Loucy (cell line): ENCODE measurements around the gene TLK1.

Experiments
- H2AFZ ChIP-seq: fragments of 200-600 bp; sonication (generic); 2 replicates; pipeline ENCODE4 v1.6.0; 2016; ENCODE audit warnings: antibody characterized with exemption, mild to moderate bottlenecking, low read length, moderate library complexity
- H3F3A ChIP-seq: fragments of 200-600 bp; 2 replicates; pipeline ENCODE4 v1.6.0; 2016; ENCODE audit warnings: antibody characterized with exemption, low read depth, mild to moderate bottlenecking
- H3K27me3 ChIP-seq: fragments of 200-600 bp; sonication (generic); 2 replicates; pipeline ENCODE4 v1.6.1; 2014; ENCODE audit warnings: low read length, mild to moderate bottlenecking; ENCODE audit not compliant: insufficient read depth, poor library complexity, severe bottlenecking
- H3K36me3 ChIP-seq: fragments of 200-600 bp; sonication (generic); 2 replicates; pipeline ENCODE4 v1.6.1; 2016; ENCODE audit warnings: low read length; ENCODE audit not compliant: insufficient read depth
- H3K4me1 ChIP-seq: fragments of 200-600 bp; sonication (generic); 2 replicates; pipeline ENCODE4 v1.5.1; 2014; ENCODE audit warnings: low read length, mild to moderate bottlenecking; ENCODE audit not compliant: insufficient read depth, poor library complexity, severe bottlenecking
- H3K4me2 ChIP-seq: fragments of 200-600 bp; sonication (generic); 2 replicates; pipeline ENCODE4 v1.6.0; 2014; ENCODE audit warnings: antibody characterized with exemption, low read length, low read depth, mild to moderate bottlenecking; ENCODE audit not compliant: poor library complexity, severe bottlenecking
- H3K4me3 ChIP-seq: fragments of 200-600 bp; sonication (generic); 2 replicates; pipeline ENCODE4 v1.5.1; 2014; ENCODE audit warnings: low read length, mild to moderate bottlenecking, mixed read lengths; ENCODE audit not compliant: poor library complexity, severe bottlenecking
- H3K79me2 ChIP-seq: fragments of 200-600 bp; sonication (generic); 2 replicates; pipeline ENCODE4 v1.6.1; 2014; ENCODE audit warnings: low read length; ENCODE audit not compliant: insufficient read depth
- H3K9ac ChIP-seq: fragments of 200-600 bp; sonication (generic); 2 replicates; pipeline ENCODE4 v1.6.0; 2014; ENCODE audit warnings: mild to moderate bottlenecking, low read depth, low read length, moderate library complexity; ENCODE audit not compliant: poor library complexity, severe bottlenecking
- H3K9me2 ChIP-seq: fragments of 200-600 bp; sonication (generic); replicated peaks from 2 replicates; pipeline ENCODE4 v1.6.1; 2016; ENCODE audit warnings: low read depth, low read length, mixed read lengths
- H3K9me3 ChIP-seq: fragments of 200-600 bp; sonication (generic); 2 replicates; pipeline ENCODE4 v1.6.1; 2014; ENCODE audit warnings: mild to moderate bottlenecking, antibody characterized with exemption, low read length, low read depth; ENCODE audit not compliant: insufficient read depth
- H4K20me1 ChIP-seq: fragments of 200-600 bp; sonication (generic); 2 replicates; pipeline ENCODE4 v1.6.0; 2014; ENCODE audit warnings: antibody characterized with exemption, low read length, mild to moderate bottlenecking; ENCODE audit not compliant: insufficient read depth, poor library complexity, severe bottlenecking
- CTCF ChIP-seq: fragments of 200-600 bp; sonication (generic); conservative IDR thresholded peaks from 2 replicates; pipeline ENCODE4 v1.5.1; 2014; ENCODE audit warnings: mild to moderate bottlenecking, antibody characterized with exemption, low read length
- EZH2phosphoT487 ChIP-seq: fragments of 200-600 bp; IDR thresholded peaks from 2 replicates; pipeline ENCODE4 v1.6.1; 2018; ENCODE audit warnings: antibody characterized with exemption, mild to moderate bottlenecking, moderate library complexity, borderline replicate concordance

TLK1 gene

GRCh38 chr2:170997893-170998597 is 162.6 kb downstream of the TLK1 start:
- no peaks in the 10 kb centered on the region for H3K27me3 ChIP-seq
- no peaks in the 10 kb centered on the region for H3K79me2 ChIP-seq
- no peaks in the 10 kb centered on the region for H4K20me1 ChIP-seq
- no peak overlapping the region for H2AFZ ChIP-seq
- TF ChIP-seq CTCF (no peak), EZH2phosphoT487 (no peak)
- no peaks in the 10 kb centered on the region for H3K4me1 ChIP-seq
- H3K4me3 ChIP-seq = no peak overlapping the region
- no peak overlapping the region for H3K9ac ChIP-seq
- no peaks in the 10 kb centered on the region for H3K9me2 ChIP-seq
- H3F3A ChIP-seq = no peaks in the 10 kb centered on the region
- H3K36me3 ChIP-seq = peaks cover 65% of the 10 kb centered on the region
- no peak overlapping the region for H3K4me2 ChIP-seq
- H3K9me3 ChIP-seq = no peaks in the 10 kb centered on the region

GRCh38 chr2:170996316-170996715 is 164.4 kb downstream of the TLK1 start:
- Histone ChIP-seq H3K4me2 (no peak overlapping the region), H3K36me3 (peaks cover 73% of the 10 kb centered on the region), H3K27me3 (no peaks in the 10 kb centered on the region), H3F3A (no peaks in the 10 kb centered on the region), H3K4me3 (no peak overlapping the region), H4K20me1 (no peaks in the 10 kb centered on the region), H3K4me1 (no peaks in the 10 kb centered on the region), H3K9me2 (no peaks in the 10 kb centered on the region), H3K9me3 (no peaks in the 10 kb centered on the region), H2AFZ (no peak overlapping the region), H3K9ac (no peak overlapping the region), H3K79me2 (no peaks in the 10 kb centered on the region)
- TF ChIP-seq CTCF (no peak), EZH2phosphoT487 (no peak)

GRCh38 chr2:170991398-170992182 is 169.1 kb downstream of the TLK1 start:
- H3K9me3 ChIP-seq = no peaks in the 10 kb centered on the region
- no peak overlapping the region for H3K4me3 ChIP-seq
- no peak overlapping the region for H3K4me2 ChIP-seq
- H3K4me1 ChIP-seq = no peaks in the 10 kb centered on the region
- H3F3A ChIP-seq = no peaks in the 10 kb centered on the region
- H3K9ac ChIP-seq = no peak overlapping the region
- no peaks in the 10 kb centered on the region for H3K79me2 ChIP-seq
- H4K20me1 ChIP-seq = no peaks in the 10 kb centered on the region
- no peaks in the 10 kb centered on the region for H3K9me2 ChIP-seq
- peaks cover 55% of the 10 kb centered on the region for H3K36me3 ChIP-seq
- no peaks in the 10 kb centered on the region for H3K27me3 ChIP-seq
- TF ChIP-seq EZH2phosphoT487 = no peak
- peak; percentile 41 for TF ChIP-seq CTCF
- no peak overlapping the region for H2AFZ ChIP-seq
